ENCODE results near the gene ZBTB21.

DNA sequence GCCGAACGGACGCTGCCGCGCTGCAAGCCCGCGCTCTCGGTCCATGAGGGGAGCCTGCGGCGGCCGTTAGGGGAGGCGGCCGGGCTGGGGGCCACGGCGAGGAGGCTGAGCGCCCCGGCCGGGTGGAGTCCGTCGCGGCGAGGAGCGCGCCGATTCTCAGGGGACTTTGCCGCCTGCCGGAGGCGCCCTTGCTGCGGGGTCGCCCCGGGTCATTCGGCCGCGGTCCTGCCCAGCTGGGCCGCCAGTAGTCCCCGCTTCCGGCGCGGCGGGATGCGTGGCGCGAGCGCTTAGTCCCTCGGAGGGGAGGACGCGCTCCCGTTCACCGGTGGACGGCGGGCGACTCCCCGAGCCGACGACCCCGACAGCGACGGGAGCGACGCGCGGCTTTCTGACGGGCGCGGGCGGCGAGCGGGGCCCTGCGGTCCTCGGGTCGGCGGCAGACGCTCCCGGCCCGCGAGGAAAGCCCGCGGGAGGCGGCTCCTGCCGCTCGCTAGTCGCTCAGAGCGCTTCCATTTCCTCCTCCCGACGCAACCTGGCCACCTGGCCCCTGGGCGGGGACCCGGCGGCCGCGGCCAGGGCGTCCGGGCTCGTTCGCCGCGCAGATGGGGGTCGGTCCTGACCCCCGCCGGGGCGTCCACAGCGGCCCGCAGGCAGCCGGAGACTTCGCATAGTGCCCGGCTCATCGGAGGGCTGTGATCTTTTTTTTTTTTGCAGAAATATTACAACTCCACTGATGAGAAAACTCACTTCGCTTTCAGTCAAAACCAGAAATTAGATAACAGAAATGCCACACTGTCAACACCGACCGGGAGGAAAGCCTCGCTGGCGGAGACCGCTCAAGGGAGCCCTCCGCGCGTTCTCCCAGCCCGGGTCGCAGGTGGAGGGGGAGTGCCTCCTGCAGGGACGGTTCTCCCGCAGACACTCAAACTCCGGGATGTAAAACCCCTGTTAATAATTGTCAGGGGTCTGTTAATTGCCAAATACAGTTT, 641 bp upstream of the ZBTB21 start:
- TF ChIP-seq, protein P1, sequence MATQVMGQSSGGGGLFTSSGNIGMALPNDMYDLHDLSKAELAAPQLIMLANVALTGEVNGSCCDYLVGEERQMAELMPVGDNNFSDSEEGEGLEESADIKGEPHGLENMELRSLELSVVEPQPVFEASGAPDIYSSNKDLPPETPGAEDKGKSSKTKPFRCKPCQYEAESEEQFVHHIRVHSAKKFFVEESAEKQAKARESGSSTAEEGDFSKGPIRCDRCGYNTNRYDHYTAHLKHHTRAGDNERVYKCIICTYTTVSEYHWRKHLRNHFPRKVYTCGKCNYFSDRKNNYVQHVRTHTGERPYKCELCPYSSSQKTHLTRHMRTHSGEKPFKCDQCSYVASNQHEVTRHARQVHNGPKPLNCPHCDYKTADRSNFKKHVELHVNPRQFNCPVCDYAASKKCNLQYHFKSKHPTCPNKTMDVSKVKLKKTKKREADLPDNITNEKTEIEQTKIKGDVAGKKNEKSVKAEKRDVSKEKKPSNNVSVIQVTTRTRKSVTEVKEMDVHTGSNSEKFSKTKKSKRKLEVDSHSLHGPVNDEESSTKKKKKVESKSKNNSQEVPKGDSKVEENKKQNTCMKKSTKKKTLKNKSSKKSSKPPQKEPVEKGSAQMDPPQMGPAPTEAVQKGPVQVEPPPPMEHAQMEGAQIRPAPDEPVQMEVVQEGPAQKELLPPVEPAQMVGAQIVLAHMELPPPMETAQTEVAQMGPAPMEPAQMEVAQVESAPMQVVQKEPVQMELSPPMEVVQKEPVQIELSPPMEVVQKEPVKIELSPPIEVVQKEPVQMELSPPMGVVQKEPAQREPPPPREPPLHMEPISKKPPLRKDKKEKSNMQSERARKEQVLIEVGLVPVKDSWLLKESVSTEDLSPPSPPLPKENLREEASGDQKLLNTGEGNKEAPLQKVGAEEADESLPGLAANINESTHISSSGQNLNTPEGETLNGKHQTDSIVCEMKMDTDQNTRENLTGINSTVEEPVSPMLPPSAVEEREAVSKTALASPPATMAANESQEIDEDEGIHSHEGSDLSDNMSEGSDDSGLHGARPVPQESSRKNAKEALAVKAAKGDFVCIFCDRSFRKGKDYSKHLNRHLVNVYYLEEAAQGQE (IDR thresholded peaks at IDR 0.05; ENCODE audit: insufficient read depth in 1 of 2, low read depth in 2 of 2, low read length in 2 of 2) = no peak
- TF ChIP-seq POLR2AphosphoS5 (IDR thresholded peaks at IDR 0.05; ENCODE audit: low read depth, low read length) (0 out of 2 replicates have a peak, but pooled peaks have one; percentile 7), SIN3A (IDR thresholded peaks at IDR 0.05; ENCODE audit: borderline replicate concordance, insufficient read depth, low read length) (0 out of 2 replicates have a peak, but pooled peaks have one; percentile 8), TAF1 (IDR thresholded peaks at IDR 0.05; ENCODE audit: borderline replicate concordance, insufficient read depth, low read length) (no peak), FOXP2 (optimal IDR thresholded peaks at IDR 0.05; ENCODE audit: borderline replicate concordance, extremely low read depth, extremely low read length, insufficient read depth) (peak; percentile 24)

All from PFSK-1 (cell line).